Testis (tissue), 2 donors: ENCODE results near the gene SART1.

ENCODE experiments used
- CTCF ChIP-seq, 3 experiments: fragments of 450-650 bp in 2 of 3; fragments of 200-600 bp in 1 of 3; sonication (generic) in 1 of 3; IDR thresholded peaks; one replicate each; pipeline ENCODE4 v1.5.1; 2016 to 2019; ENCODE audit warnings: antibody characterized with exemption in 3 of 3, mild to moderate bottlenecking in 2 of 3, moderate library complexity in 1 of 3
- POLR2A ChIP-seq: fragments of 450-650 bp; IDR thresholded peaks from one replicate; pipeline ENCODE4 v1.6.1; 2017; ENCODE audit warnings: antibody characterized with exemption, mild to moderate bottlenecking, moderate library complexity

GRCh38 chr11:66026017-66026529 is 64.5 kb downstream of the SART1 start, which contains the start of gene CATSPER1:
- TF ChIP-seq CTCF (IDR thresholded peaks at IDR 0.05) (no peak), POLR2A (no peak)
